ENCODE data around the gene SLC4A7. TPM values are rescaled to one million over a fixed set of nuclear protein-coding genes. Genes with fewer than 3 reads are reported as not detected.

Gene SLC4A7
- total RNA-seq, 1 donor from 2014 or later: 12.2 TPM

DNA sequence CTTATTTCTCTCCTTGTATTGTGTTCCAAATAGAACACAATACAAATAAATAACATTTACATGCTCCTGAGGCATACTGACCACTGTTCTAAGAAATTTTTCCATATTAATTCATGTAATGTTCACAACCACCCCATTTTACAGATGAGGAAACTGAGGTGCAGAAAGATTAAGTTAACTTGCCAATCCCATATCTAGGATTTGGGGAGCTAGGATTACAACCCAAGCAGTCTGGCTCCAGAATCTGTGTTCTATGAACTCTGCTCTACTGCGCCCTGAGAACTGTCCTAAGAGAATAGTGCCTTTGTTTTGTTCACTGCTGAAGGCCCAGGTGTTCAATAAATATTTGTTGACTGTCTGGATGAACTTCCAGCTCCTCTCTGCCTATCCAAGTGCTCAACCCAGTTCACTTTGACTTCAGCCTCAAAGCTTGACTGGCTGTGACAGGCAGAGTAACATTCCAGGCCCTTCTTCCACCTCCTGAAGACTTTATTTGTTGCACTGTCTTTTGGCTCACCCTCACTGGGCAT, 118.1 kb downstream of the SLC4A7 start:
- Histone ChIP-seq H3K36me3 (no peaks in the 10 kb centered on the region), H3K9me3 (replicated peaks) (no peaks in the 10 kb centered on the region), H3K4me1 (peaks cover 10% of the 10 kb centered on the region), H3K4me3 (no peak overlapping the region), H3K27me3 (ENCODE audit: low read depth) (no peaks in the 10 kb centered on the region), H3K27ac (replicated peaks) (no peak overlapping the region)
- DNase-seq: no peak
- no peak for TF ChIP-seq CTCF (IDR thresholded peaks at IDR 0.05; ENCODE audit: borderline replicate concordance)
- intact Hi-C loops (cut with micrococcal nuclease): no loop called here

GRCh38 chr3:27360113-27361078, 123.8 kb downstream of the SLC4A7 start:
- H3K9me3 ChIP-seq (replicated peaks): no peaks in the 10 kb centered on the region
- H3K4me1 ChIP-seq: no peaks in the 10 kb centered on the region
- no peak overlapping the region for H3K27ac ChIP-seq (replicated peaks)
- H3K36me3 ChIP-seq: no peaks in the 10 kb centered on the region
- TF ChIP-seq CTCF (IDR thresholded peaks at IDR 0.05; ENCODE audit: borderline replicate concordance): no peak
- H3K4me3 ChIP-seq: no peak overlapping the region
- H3K27me3 ChIP-seq (ENCODE audit: low read depth): no peaks in the 10 kb centered on the region
- intact Hi-C loops (cut with micrococcal nuclease): no loop called here
- no peak for DNase-seq

DNA sequence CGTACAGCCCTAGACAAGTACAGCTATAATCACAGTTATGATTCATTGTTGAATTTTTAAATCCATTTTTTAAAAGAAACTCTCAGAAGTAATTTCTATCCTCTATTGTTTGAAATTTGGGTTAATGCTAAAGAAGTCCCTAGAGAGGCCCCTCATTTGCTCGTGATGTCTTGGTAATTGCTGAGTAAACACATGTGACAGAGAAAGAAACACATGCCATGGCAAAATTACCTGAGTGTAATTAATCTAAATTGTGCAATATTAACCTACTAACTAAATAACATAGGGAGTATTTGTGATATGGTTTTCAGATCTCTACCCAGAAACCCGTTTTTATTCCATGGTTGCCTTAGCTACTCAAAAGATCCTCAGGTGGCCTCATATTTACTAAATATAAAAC, 125.8 kb downstream of the SLC4A7 start:
- no peak for DNase-seq
- Histone ChIP-seq H3K36me3 (no peaks in the 10 kb centered on the region), H3K27me3 (ENCODE audit: low read depth) (no peaks in the 10 kb centered on the region), H3K4me1 (no peaks in the 10 kb centered on the region), H3K27ac (replicated peaks) (no peak overlapping the region), H3K4me3 (no peak overlapping the region), H3K9me3 (replicated peaks) (no peaks in the 10 kb centered on the region)
- no peak for TF ChIP-seq CTCF (IDR thresholded peaks at IDR 0.05; ENCODE audit: borderline replicate concordance)
- intact Hi-C loops (cut with micrococcal nuclease): no loop called here

- Histone ChIP-seq H3K36me3 (no peaks in the 10 kb centered on the region), H3K9me3 (replicated peaks) (no peaks in the 10 kb centered on the region), H3K27me3 (ENCODE audit: low read depth) (no peaks in the 10 kb centered on the region), H3K27ac (replicated peaks) (no peak overlapping the region), H3K4me3 (no peak overlapping the region), H3K4me1 (no peaks in the 10 kb centered on the region)
- DNase-seq: no peak
- intact Hi-C loops (cut with micrococcal nuclease): no loop called here
- TF ChIP-seq CTCF (IDR thresholded peaks at IDR 0.05; ENCODE audit: borderline replicate concordance): peak; percentile 57
Measured at GRCh38 chr3:27357665-27358258, 126.4 kb downstream of the SLC4A7 start.

- intact Hi-C loops (cut with micrococcal nuclease): no loop called here
- Histone ChIP-seq H3K27me3 (ENCODE audit: low read depth) (no peaks in the 10 kb centered on the region), H3K9me3 (replicated peaks) (no peaks in the 10 kb centered on the region), H3K4me3 (no peak overlapping the region), H3K4me1 (no peaks in the 10 kb centered on the region), H3K36me3 (no peaks in the 10 kb centered on the region), H3K27ac (replicated peaks) (no peak overlapping the region)
- TF ChIP-seq CTCF (IDR thresholded peaks at IDR 0.05; ENCODE audit: borderline replicate concordance): no peak
- DNase-seq: no peak
Measured at GRCh38 chr3:27356976-27357375, 127.2 kb downstream of the SLC4A7 start.
